PC-9 (cell line): Measurements from ENCODE around the gene PIBF1.

ENCODE experiments used
- CTCF ChIP-seq: fragments of 200-600 bp; sonication (generic); conservative IDR thresholded peaks from 2 replicates; pipeline ENCODE4 v1.6.1; 2017; ENCODE audit warnings: mixed run types, antibody characterized with exemption, mild to moderate bottlenecking, moderate library complexity
- EZH2 ChIP-seq: fragments of 200-600 bp; sonication (generic); IDR thresholded peaks from 2 replicates; pipeline ENCODE4 v1.8.0; 2017; ENCODE audit warnings: antibody characterized with exemption, low read depth

GRCh38 chr13:72782717-72783116 lies 784 bp downstream of the PIBF1 start:
- TF ChIP-seq CTCF (no peak), EZH2 (no peak)
